AG09309 (cell line): ENCODE data around the gene FGA.

Experiments
- DNase-seq: peaks from one replicate; pipeline ENCODE4 v3.0.0-alpha.2; 2010; ENCODE audit warnings: low read depth
- H3K4me3 ChIP-seq: 2 replicates; pipeline ENCODE4 v1.5.1; 2011; ENCODE audit warnings: mild to moderate bottlenecking, low read depth, low read length, moderate library complexity; ENCODE audit not compliant: control insufficient read depth
- TF ChIP-seq, protein P1 (sequence below): IDR thresholded peaks from 2 replicates; pipeline ENCODE4 v1.5.1; 2011; ENCODE audit warnings: mild to moderate bottlenecking, low read depth, low read length, inconsistent platforms; ENCODE audit not compliant: insufficient read depth, control insufficient read depth; ENCODE audit errors: missing control alignments

Gene FGA

DNA sequence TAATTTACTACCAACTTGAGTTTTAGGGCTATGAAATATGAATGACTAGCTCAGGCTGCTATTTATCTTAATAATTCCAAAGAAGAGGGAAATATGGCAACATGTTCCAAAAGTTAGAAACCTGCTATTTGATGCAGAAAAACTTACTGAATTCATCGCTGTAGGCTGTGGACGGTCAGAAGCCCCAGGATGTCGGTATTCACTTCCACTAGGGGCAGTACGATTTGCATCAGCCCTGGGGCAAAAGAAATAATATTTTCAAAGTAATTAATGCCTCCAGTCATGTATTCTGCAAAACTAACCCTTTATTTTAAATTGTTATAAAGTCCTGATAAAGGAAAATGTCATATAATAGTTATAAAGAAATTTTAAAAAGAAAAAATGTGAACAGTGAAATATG lies 44.9 kb downstream of the FGA start:
- TF ChIP-seq, protein P1, sequence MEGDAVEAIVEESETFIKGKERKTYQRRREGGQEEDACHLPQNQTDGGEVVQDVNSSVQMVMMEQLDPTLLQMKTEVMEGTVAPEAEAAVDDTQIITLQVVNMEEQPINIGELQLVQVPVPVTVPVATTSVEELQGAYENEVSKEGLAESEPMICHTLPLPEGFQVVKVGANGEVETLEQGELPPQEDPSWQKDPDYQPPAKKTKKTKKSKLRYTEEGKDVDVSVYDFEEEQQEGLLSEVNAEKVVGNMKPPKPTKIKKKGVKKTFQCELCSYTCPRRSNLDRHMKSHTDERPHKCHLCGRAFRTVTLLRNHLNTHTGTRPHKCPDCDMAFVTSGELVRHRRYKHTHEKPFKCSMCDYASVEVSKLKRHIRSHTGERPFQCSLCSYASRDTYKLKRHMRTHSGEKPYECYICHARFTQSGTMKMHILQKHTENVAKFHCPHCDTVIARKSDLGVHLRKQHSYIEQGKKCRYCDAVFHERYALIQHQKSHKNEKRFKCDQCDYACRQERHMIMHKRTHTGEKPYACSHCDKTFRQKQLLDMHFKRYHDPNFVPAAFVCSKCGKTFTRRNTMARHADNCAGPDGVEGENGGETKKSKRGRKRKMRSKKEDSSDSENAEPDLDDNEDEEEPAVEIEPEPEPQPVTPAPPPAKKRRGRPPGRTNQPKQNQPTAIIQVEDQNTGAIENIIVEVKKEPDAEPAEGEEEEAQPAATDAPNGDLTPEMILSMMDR = peak; percentile 4
- H3K4me3 ChIP-seq = no peak overlapping the region
- DNase-seq = no peak

DNA sequence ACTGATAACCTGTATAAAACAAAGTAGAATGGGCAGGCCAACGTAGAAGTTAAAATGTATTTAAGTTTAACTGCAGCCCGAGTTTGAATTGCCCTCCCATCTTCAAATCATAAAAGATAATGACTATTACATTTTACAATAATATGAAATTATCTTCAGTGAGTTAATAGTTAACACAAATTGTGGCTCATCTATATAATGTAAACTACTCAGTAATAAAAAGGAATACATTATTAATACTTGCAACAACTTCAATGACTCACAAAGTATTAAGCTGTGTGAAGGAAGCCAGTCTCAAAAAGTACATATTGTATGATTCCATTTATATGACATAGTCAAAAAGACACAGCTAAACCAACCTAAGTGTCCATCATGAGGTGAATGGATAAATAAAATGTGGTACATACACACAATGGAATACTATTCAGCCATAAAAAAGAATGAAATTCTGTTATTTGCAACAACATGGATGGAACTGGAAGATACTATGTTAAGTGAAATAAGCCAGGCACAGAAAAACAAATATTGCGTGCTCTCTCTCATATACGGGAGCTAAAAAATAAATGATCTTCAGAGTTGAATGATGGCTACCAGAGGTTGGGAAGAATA lies 48.2 kb downstream of the FGA start:
- H3K4me3 ChIP-seq = no peak overlapping the region

More for the DNA sequence above, 48.2 kb downstream of the FGA start:
- TF ChIP-seq, protein P1 = no peak
- DNase-seq = no peak
